Endothelial cell of umbilical vein (primary cell): ENCODE data around the gene GUCY2D. TPM values are rescaled to one million over a fixed set of nuclear protein-coding genes. Genes with fewer than 3 reads are reported as not detected.

Experiments
- BruUV-seq: library from RNA; stranded (reverse); fragments of 400-500 nt; replicated peaks from 2 replicates; lab custom pipeline; 2021; lab: Mats Ljungman, UMichigan
- CTCF ChIA-PET: fragments of 300-600, 350-600 bp; sonication (Branson Sonifier 250); formaldehyde crosslinking; loops from one replicate; lab custom pipeline; 2021; ENCODE audit warnings: antibody characterized with exemption, inconsistent platforms; lab: Charles Lee
- POLR2A ChIA-PET: fragments of 300-600, 350-600 bp; sonication (Branson Sonifier 250); formaldehyde crosslinking; loops from one replicate; lab custom pipeline; 2021; ENCODE audit warnings: antibody characterized with exemption, inconsistent platforms; lab: Charles Lee
- DNase-seq: peaks from one replicate; pipeline ENCODE4 v3.0.0-alpha.2; 2011; ENCODE audit warnings: low read depth, low spot score
- FAIRE-seq: peaks from 2 replicates; lab custom pipeline; 2011; peaks lifted over from hg19 to GRCh38; lab: Jason Lieb, UNC
- H2AFZ ChIP-seq: 2 replicates; pipeline ENCODE4 v1.6.0; 2012; ENCODE audit warnings: low read depth, low read length, control low read depth, inconsistent platforms
- H3K27ac ChIP-seq: 2 replicates; pipeline ENCODE4 v1.5.1; 2011; ENCODE audit warnings: low read depth, mild to moderate bottlenecking, control low read depth, low read length, moderate library complexity; ENCODE audit not compliant: insufficient read depth
- H3K27me3 ChIP-seq, 2 experiments: 2 replicates each; pipeline versions ENCODE4 v1.6.0 to v1.6.1; 2011; ENCODE audit warnings: low read length in 2 of 2, mixed read lengths in 1 of 2; ENCODE audit not compliant: control insufficient read depth in 2 of 2, insufficient read depth in 2 of 2
- H3K36me3 ChIP-seq, 2 experiments: 2 replicates in 1 of 2; 3 replicates in 1 of 2; pipeline ENCODE4 v1.5.1; 2011; ENCODE audit warnings: low read length in 2 of 2, mild to moderate bottlenecking in 1 of 2, moderate library complexity in 1 of 2; ENCODE audit not compliant: control insufficient read depth in 2 of 2, insufficient read depth in 2 of 2; ENCODE audit errors: extremely low read depth in 1 of 2
- H3K4me1 ChIP-seq: 3 replicates; pipeline ENCODE4 v1.5.1; 2011; ENCODE audit warnings: mild to moderate bottlenecking, low read length; ENCODE audit not compliant: control insufficient read depth, insufficient read depth; ENCODE audit errors: extremely low read depth
- H3K4me2 ChIP-seq: 2 replicates; pipeline ENCODE4 v1.6.1; 2011; ENCODE audit warnings: low read length, control low read depth, mixed read lengths; ENCODE audit not compliant: insufficient read depth
- H3K4me3 ChIP-seq, 3 experiments: fragments of 200-600 bp in 1 of 3; sonication (generic), shearing (Covaris generic) in 1 of 3; replicated peaks in 1 of 3; 2 replicates each; pipeline ENCODE4 v1.5.1; 2011 to 2016; ENCODE audit warnings: control low read depth in 3 of 3, low read length in 3 of 3, mild to moderate bottlenecking in 2 of 3, inconsistent platforms in 1 of 3, low read depth in 1 of 3, moderate library complexity in 1 of 3; ENCODE audit not compliant: insufficient read depth in 1 of 3
- H3K79me2 ChIP-seq: 2 replicates; pipeline ENCODE4 v1.6.0; 2012; ENCODE audit warnings: low read length, inconsistent platforms; ENCODE audit not compliant: control insufficient read depth, insufficient read depth
- H3K9ac ChIP-seq: replicated peaks from 2 replicates; pipeline ENCODE3; 2011; ENCODE audit warnings: low read length, control low read depth; ENCODE audit not compliant: insufficient read depth; ENCODE audit errors: extremely low read depth
- H3K9me1 ChIP-seq: replicated peaks from 3 replicates; pipeline ENCODE4 v1.6.0; 2011; ENCODE audit warnings: mild to moderate bottlenecking, low read length; ENCODE audit not compliant: control insufficient read depth, insufficient read depth; ENCODE audit errors: extremely low read depth
- H3K9me3 ChIP-seq: replicated peaks from 2 replicates; pipeline ENCODE4 v1.5.1; 2012; ENCODE audit warnings: low read length, inconsistent platforms; ENCODE audit not compliant: control insufficient read depth, insufficient read depth
- H4K20me1 ChIP-seq: replicated peaks from 2 replicates; pipeline ENCODE3; 2011; ENCODE audit warnings: mild to moderate bottlenecking, low read length; ENCODE audit not compliant: control insufficient read depth, insufficient read depth; ENCODE audit errors: extremely low read depth
- EZH2 ChIP-seq: IDR thresholded peaks from 2 replicates; pipeline ENCODE4 v1.6.1; 2012; ENCODE audit warnings: borderline replicate concordance, low read depth, mild to moderate bottlenecking, moderate library complexity, low read length, inconsistent platforms; ENCODE audit not compliant: severe bottlenecking
- JUN ChIP-seq: IDR thresholded peaks from 2 replicates; pipeline ENCODE4 v1.6.1; 2011; ENCODE audit warnings: borderline replicate concordance, low read depth; ENCODE audit not compliant: insufficient read length, insufficient read depth
- MAX ChIP-seq: IDR thresholded peaks from 2 replicates; pipeline ENCODE4 v1.6.1; 2011; ENCODE audit not compliant: insufficient read depth, insufficient read length
- MYC ChIP-seq: IDR thresholded peaks from one replicate; pipeline ENCODE4 v1.6.1; 2011; ENCODE audit warnings: mild to moderate bottlenecking, low read depth, low read length
- POLR2AphosphoS5 ChIP-seq: IDR thresholded peaks from 2 replicates; pipeline ENCODE4 v1.6.1; 2012; ENCODE audit warnings: low read depth, mild to moderate bottlenecking, control low read depth, low read length, moderate library complexity; ENCODE audit not compliant: insufficient read depth
- dilution Hi-C: fragments of 300-500 bp; cut with MboI; formaldehyde crosslinking; loops from one replicate; pipeline ENCODE4 v1.15.0; 2019; ENCODE audit warnings: low sequenced_read_pairs; ENCODE audit not compliant: extremely low pct_ligation_motif_present
- intact Hi-C: fragments of 100-400 bp; cut with micrococcal nuclease; formaldehyde crosslinking; loops from one replicate; pipeline ENCODE4 v1.10.0; 2022
- polyA plus RNA-seq, 4 experiments: library from polyadenylated mRNA; depleted of rRNA in 3 of 4; stranded (reverse) in 3 of 4; unstranded in 1 of 4; fragments of >200 nt; gene quantifications; 2 replicates each; pipeline versions ENCODE4 v1.2.1 to v1.2.3, GENCODE V29; 2011 to 2012; ENCODE audit warnings: missing spikeins in 1 of 4
- total RNA-seq: library from RNA; stranded (reverse); gene quantifications from 2 replicates; pipeline ENCODE4 v1.2.3, GENCODE V29; 2021
- TF ChIP-seq, protein P1 (sequence below), 2 donors: IDR thresholded peaks; 1 replicate in 1 of 2; 2 replicates in 1 of 2; pipeline ENCODE4 v1.5.1; 2011; ENCODE audit warnings: low read length in 2 of 2, mild to moderate bottlenecking in 2 of 2, moderate library complexity in 2 of 2, control low read depth in 1 of 2, inconsistent platforms in 1 of 2, low read depth in 1 of 2; ENCODE audit not compliant: insufficient read depth in 1 of 2; ENCODE audit errors: extremely low read depth in 1 of 2

Gene GUCY2D
- total and polyA plus RNA-seq, 2 donors (not counting 3 experiments of a cell fraction or from before 2014, with no cell fraction given): not detected

DNA sequence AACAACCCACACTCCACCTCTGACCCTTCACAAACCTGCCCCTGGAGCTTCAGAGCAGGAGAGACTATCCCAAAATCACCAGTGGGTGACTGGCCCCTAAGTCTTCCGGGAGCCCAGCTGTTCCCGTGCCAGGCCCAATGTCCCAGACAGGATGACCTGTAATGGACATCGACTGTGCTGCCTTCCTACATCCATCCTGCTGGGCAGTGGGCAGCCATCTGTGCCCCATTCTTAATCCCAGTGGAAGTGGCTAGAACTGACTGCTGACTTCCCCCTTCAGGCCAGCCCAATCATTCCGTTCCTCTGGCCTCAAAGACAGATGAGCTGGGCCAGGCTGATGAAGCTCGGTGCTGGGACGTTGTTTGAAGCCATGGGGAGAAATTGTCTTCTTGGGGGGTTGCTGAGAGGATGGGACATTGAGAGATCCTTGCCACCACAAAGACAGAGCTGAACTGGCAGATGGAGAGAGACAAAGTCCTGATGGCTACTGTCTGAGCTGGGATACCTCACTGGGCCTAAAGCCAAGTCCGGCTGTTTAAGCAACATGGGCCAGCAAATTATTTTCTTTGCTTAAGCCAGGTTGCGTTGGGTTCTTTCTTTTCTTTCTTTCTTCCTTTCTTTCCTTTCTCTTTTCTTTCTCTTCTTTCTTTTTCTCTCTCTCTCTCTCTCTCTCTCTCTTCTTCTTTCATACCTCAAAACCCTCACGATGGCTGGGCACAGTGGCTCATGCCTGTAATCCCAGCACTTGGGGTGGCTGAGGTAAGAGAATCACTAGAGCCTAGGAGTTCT lies 18.6 kb downstream of the GUCY2D start:
- DNase-seq: no peak
- Histone ChIP-seq H3K9me1 (no peaks in the 10 kb centered on the region), H2AFZ (no peak overlapping the region), H3K4me3 (no peak overlapping the region), H3K36me3 (no peaks in the 10 kb centered on the region), H3K4me1 (no peaks in the 10 kb centered on the region), H4K20me1 (no peaks in the 10 kb centered on the region), H3K27ac (no peak overlapping the region), H3K4me2 (no peak overlapping the region), H3K79me2 (no peaks in the 10 kb centered on the region), H3K9me3 (no peaks in the 10 kb centered on the region), H3K27me3 (peaks cover 8 to 15% of the 10 kb centered on the region in 2 experiments), H3K9ac (no peak overlapping the region)
- dilution Hi-C loops: no loop called here
- TF ChIP-seq MYC (no peak), MAX (no peak), POLR2AphosphoS5 (no peak), JUN (no peak), EZH2 (no peak)
- TF ChIP-seq, protein P1, sequence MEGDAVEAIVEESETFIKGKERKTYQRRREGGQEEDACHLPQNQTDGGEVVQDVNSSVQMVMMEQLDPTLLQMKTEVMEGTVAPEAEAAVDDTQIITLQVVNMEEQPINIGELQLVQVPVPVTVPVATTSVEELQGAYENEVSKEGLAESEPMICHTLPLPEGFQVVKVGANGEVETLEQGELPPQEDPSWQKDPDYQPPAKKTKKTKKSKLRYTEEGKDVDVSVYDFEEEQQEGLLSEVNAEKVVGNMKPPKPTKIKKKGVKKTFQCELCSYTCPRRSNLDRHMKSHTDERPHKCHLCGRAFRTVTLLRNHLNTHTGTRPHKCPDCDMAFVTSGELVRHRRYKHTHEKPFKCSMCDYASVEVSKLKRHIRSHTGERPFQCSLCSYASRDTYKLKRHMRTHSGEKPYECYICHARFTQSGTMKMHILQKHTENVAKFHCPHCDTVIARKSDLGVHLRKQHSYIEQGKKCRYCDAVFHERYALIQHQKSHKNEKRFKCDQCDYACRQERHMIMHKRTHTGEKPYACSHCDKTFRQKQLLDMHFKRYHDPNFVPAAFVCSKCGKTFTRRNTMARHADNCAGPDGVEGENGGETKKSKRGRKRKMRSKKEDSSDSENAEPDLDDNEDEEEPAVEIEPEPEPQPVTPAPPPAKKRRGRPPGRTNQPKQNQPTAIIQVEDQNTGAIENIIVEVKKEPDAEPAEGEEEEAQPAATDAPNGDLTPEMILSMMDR (IDR thresholded peaks at IDR 0.05; ENCODE audit: extremely low read depth in 1 of 2, insufficient read depth in 1 of 2, low read depth in 1 of 2, low read length in 2 of 2): no peak
- no TSS peak for BruUV-seq
- ChIA-PET POLR2A (no interaction called here), CTCF (interaction anchor here (1.1 to 5.6 kb wide), 4 partner anchors 8 to 39 kb away, joined by 3 to 23 read pairs (median 4); no protein-coding TSS in a partner anchor)
- intact Hi-C loops: no loop called here
- FAIRE-seq: no peak
